Stimulated activated CD8-positive, alpha-beta memory T cell treated with anti-CD3 and anti-CD28 coated beads, Interleukin-4, amount 100 ng/mL, for 48 hours (primary cell): Measurements from ENCODE around the gene ZIM2.

Source experiments
- DNase-seq: peaks from one replicate; pipeline ENCODE4 v3.0.0-alpha.2; 2020

Gene ZIM2

DNA sequence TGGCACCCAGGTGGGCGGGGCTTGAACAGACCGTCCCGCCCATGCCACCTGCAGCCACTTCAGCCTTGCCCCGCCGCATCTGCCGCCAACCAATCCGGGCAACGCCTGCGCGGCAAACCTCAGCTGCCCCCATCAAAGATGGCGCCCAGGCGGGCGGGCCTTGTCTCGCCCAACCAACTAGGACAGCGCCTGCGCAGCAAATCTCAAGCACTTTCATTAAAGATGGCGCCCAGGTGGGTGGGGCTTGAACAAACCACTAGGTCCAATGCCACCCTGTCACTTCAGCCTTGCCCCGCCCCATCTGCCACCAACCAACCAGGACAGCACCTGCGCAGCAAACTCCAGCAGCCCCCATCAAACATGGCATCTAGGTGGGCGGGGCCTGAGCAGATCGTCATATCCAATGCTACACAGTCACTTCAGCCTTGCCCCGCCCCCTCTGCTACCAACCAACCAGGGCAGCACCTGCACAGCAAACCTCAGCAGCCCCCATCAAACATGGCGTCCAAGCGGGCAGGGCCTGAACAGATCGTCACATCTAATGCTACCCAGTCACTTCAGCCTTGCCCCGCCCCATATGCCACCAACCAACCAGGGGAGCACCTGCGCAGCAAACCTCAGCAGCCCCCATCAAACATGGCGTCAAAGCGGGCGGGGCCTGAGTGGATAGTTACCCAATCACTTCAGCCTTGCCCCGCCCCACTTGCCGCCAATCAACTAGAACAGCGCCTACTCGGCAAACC is 1.4 kb downstream of the ZIM2 start:
- peak; percentile 26 for DNase-seq

DNA sequence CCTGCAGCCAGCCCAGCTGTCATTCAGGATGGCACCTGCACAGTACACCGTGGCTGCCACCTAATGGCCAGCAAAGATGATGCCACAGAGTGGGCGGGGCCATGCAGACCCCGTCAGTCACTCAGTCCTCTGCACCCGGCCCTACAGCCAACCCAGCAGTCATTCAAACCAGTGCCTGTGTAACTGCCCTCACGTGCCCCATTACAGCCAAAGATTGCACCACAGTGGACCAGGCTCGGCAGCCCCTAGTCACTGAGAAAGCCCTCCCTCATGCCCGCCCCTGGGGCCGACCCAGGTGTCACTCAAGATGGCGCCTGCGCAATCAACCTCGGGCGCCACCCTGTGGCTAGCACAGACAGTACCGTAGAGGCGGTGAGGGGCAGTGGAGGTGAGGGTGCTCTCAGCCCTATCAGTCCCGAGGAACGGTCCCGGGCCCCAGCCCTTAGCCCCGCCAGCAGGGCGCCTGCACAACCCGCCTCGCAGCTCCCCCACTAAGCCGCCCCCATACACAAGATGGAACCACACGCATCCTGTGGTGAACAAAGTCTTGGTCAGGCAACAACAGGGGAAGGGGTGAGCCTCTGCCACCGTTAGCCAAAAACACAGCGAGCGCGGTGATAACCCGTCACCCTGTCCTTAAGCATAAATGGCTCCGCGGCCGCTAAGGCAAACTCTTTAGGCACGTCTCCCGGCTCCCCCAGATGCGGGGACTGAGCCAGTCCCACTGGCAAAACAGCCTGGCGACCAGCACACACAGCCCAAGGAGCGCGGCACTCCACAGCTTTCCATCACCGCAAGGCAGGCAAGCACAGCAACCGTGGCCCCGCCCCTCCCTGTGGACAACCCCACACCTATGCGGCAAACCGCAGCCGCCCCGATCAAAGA is 2.3 kb downstream of the ZIM2 start:
- DNase-seq = no peak

DNA sequence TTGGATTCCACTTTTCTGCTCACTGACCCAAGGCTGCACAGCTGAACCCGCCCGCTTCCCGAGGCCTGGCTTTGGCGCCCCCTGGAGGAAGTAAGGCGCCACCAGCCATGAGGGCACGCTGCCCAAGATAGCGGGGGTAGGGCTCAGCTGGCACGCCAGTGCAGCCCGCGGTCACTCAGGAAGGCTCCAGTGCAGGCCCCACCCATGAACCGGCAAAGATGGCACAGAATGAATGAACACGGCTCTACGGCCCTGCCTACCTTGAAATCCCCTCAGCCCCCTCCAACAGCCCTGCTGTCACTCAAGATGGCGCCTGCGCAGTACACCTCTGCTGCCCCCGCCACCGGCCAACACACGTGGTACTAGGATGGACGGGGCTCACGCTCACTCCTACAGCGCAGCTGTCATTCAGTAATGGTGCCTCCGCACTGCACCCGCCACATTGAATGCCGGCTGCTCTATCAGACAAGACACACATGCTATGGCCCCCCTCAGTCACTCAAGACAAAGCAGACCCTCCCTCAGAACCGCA is 3.0 kb downstream of the ZIM2 start:
- DNase-seq = no peak

DNA sequence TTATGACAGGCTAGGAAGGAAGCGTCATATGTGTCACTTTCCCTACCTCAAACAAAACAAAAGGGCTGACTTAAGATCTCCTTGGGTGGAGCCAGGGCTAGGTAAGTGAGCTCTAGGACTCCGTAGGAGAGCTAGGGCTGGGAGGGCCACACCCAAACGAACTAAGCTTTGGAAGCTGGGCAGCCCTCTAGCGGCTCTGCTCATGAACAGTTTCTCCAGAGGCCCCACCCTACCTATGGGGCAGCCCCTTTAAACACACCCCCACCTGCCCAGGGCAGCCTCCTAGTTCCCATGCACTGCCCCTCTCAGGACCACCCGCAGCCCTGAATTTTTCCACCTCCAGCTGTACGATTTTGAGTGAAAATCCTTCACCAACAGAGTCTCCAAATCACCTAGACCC is 3.5 kb downstream of the ZIM2 start:
- DNase-seq = no peak

DNA sequence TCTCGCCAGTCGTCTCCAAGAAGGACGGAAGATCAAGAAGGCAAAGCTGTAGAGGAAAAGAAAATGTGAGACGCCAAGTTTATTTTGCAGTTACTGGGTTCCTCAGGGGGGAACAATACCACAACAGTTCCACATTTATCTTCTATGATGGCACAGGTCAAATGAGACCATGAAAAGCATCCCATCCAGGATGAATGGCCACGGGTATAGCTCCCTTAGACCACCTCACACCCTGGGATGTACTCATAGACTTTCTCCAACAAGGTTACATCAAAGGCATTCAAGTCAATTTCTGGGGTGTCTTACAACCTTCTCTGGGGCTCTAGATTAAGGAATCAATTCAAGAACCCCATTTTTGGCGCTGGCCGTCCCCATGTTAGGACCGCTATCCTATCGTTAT is 4.5 kb downstream of the ZIM2 start:
- no peak for DNase-seq

DNA sequence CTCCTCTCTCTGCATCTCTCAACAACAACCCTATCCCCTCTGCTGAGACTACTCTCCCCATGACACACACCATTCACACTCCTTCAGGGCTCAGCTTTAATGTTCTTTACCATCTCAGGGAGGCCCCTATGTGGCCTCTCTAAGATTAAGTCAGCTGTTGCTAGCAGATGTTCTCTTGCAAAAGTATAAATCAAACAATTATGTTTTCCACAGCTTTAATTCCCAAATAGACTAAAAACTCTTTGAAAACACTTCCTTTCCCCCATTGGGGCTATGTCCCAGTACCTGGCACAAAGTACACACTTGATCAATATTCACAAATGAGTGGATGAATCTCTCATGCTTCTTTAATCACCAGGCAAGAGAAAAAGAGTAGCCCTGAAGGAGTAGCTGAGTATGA is 5.1 kb downstream of the ZIM2 start:
- DNase-seq = no peak

DNA sequence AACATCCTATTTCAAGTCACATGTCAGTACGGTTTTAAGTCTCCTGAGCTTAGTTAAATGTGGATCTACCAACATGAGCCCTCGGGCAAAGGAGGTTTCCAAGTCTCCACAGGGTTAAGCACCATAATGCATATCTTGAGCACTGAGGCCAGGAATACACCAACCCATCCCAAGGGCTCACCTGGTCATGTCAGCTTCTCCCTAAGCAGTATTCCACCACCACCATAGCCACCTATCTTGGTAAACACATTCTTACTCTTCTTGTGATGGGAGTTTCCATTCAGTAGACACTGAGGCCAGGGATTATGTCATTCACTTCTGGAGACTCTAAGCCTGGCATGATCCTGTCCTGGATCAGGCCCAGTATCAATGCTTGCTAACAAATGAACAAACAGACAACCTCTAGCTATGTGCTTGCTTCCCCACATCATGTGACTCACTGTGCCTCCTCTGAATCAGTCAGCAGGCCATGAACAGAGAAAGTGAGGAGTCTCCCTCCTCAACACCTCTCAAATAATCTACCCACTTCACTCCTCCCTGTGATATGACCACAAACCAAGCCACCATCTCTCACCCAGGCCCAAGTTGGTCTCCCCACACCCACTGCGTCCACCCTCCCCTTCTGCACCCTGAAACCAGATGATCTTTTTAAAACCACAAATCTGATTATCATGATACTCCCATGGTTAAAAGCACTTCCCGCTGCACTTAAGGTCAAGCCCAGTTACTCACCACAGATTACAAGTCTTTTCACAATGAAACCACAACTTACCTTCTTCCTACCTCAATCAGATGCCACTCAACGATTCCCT is 5.8 kb downstream of the ZIM2 start:
- DNase-seq = no peak

DNA sequence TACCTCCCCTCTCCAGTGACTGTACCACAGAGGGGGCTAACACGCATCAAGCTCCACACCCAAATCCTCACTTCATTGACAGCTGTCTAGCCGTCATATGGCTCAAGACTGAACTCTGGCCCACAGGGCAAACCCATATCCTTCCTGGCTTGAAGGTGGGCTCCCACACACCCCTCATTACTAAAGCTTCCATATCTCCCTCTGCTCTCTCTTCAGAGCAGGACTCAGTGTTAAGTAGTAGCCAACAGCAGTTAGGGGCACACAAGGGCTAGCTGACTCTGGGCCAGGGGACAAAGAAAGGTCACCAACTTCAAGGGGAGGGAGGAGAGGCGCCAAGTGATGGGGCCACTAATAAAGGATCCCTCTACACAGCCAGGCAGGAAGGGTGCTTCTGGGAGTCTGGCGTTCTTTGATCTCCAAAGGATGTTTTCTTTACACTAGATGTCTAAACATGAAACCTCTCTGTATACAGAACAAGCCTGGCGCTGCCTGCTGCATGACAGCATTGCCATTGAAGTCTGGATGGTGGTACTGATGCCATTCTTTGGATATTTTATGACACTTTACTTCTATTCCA is 8.1 kb downstream of the ZIM2 start:
- no peak for DNase-seq

DNA sequence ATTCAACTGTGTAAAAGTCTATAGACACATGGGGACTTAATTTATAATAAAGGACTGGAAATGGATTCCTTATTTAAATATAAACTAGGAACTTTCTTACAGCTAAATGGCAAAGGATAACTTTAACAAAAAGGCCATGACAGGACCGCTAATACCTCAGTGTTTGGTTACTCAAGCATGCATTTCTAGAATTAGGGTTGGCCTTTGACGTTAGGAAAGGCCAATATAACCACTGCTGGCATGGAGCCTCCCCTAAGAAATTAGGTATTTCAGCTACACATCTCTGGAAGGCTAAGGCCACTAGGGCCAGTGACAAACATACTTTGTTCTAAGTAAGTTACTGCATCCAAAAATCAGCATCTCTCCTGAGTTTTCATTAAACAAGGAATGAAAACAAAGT is 9.3 kb downstream of the ZIM2 start:
- no peak for DNase-seq

DNA sequence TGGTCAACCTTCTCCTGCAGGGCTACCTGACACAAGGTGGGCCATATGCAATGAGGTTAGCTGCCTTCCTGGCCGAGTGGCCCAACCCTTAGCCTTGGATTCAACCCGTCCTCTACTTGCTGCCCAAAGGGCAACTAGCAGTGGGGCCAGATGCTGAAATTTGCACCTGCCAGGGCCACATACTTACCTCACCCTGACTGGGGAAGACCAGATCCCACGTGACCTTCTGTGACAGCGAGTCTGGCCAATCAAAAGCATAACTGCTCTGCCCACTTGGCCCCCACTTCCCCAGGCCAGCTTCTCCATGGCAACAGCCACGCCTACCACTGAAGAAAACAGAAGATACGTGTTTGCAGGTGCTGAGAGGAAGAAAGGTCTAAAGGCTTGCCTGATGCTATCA is 10.9 kb downstream of the ZIM2 start:
- no peak for DNase-seq

DNA sequence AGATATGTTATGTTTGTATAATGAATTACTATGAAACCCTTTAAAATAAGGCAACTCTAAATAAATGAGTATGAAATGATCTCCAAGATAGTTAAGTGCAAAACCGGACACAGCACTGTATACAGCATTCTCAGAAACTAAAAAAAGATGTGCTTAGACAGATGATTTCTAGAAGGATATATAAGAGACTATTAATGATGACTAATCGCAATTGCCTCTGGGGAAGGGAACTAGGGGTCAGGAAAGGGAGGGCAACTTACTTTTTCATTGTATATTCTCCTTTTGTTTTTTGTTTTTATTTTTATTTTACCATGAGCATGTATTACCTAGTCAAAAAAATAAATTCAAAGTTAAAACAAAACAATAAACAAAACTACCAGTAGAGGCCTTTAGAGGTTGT is 12.8 kb downstream of the ZIM2 start:
- no peak for DNase-seq

DNA sequence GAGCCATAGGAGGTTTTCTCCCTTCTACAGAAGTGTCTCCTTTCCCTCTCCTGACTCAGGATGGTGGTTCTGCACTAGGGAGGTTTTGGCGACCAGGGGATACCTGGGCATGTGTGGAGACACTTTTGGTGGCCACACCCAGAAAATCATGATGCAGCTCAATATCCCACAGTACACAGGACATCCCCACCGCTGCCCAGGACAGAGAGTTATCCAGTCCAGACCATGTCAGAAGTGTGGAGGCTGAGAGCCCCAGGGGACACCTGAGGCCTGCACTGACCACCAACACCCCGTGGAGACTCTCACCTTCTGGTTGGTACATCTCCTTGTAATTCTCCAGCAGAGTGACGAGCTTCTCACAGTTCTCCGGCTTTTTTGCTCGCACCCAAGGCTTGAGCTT is 16.6 kb downstream of the ZIM2 start:
- no peak for DNase-seq

DNA sequence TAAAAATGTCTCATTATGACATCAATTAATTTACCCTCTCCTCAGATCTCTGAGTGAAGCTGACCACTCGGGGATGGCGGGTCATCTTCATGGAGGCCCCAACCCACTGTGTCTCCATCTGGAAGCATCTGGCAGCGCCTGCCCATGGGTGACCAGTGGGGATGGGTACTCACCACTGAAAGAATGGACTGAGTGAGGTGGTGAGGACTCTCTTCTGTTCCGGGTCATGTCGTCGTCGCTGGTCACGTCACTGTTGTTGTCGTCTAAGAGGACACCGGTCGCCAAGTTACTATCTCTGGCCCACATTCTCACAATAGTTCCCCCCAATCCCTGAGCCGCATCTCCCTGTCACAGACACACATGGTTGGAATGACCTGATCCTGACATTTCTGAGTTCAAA is 17.1 kb downstream of the ZIM2 start:
- no peak for DNase-seq

DNA sequence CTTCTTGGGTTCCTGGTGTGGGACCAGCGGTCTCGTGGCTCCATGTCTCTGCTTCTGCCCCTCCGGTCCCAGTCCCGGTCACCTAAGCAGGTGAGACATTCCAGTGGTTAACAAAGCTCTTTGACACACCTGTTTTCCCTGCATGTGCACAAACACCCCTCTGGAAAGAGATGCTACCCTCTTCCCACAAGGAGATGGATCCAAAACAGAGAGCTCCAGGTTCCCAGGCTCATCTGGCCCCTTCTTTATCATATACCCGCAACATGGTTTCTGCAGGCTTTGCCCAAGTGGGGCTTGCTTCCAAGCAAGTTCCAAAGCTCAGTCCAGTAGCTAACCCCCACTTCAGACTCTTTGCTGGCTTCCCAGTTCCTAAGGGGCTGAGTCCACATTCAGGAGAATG is 17.8 kb downstream of the ZIM2 start:
- DNase-seq = no peak

DNA sequence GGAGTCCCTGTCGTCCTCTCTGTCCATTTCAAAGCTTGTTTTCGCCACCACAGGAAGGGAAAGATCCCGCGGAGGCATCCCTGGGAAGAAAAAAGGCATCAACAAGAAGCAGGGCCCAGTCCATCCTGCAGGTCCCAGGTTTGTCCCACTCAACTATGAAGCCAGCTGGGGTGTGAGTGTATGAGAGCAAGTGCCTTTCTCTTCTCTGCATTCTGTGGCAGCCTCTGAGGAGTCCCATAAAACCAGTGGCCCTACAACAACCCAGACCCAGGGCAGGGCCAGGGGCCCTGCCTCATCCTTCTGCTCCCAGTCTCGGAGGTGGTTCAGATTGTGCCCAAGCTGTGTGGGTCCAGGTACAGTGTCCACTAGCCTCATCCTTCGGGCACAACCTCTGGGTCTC is 18.9 kb downstream of the ZIM2 start:
- no peak for DNase-seq

DNA sequence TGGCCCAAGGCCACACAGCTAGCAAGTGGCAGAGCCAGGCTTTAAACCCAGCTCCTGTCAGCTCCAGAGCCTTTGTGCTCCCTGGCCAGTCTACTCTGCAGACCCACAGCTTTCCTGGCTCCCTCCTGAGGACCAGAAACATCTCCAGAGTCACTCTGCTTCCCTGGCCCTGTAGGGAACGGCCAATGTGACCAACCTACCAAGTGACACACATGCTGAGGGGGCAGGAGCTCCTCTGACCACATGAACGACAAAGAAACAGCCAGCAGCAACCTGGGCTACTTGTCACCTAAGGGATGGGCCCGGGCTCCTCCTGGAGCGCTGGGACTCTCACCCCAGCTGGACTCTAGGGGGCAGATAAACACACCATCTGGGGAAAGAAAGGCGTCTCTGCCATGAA is 19.3 kb downstream of the ZIM2 start:
- no peak for DNase-seq

DNA sequence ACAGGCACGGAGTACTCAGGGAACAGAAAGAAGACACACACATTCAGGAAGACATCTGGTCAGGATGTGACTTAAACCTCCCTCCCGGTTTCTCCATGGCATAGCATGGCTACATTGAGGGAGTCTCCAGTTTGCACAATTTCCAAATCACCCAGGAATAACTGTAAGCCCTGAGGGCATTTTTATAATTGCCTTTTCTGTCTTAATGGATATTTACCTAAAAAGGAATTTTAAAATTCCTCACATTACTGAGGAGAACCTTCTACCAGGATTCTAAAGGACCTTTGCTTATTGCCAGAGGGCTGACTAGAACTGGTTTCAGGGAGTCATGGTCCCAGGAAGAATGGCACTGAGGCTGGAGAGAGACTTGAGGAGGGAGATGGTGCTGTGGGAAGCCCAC is 21.4 kb downstream of the ZIM2 start:
- DNase-seq = no peak

DNA sequence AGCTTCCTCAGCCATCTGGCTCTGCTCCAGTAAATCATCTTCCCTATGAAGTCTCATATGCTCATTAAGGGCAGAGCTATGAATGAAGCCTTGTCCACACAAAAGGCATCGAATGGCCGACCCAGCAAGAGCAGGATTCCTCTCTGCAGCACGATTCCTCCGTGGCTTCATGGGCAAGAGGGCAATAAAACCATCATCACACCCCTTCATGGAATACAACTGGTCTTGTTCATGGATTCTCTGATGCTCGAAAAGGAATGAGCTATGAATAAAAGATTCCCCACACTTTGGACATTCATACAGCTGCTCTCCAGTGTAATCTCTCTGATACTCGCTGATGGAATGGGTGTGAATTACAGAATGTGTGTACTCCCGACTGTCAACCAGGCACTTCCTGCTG is 25.9 kb downstream of the ZIM2 start:
- DNase-seq = no peak

DNA sequence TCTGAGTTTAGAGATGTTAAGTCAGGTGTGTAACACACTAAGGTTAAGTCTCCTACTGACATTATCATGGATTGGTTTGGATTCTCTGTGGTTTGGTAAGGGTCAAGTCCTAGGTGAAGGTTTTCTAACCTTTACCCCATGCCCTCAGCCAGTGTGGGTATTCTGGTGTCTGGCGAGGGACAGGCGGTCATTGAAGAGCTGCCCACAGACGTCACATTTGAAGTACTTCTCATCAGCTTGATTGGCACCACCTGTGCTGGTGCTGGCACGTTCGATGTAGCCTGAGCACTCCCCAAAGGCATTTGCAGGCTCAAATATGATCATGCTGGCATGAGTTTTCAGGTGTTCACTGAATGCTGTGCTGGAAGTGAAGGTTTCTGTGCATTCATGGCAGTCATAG is 27.0 kb downstream of the ZIM2 start:
- no peak for DNase-seq

DNA sequence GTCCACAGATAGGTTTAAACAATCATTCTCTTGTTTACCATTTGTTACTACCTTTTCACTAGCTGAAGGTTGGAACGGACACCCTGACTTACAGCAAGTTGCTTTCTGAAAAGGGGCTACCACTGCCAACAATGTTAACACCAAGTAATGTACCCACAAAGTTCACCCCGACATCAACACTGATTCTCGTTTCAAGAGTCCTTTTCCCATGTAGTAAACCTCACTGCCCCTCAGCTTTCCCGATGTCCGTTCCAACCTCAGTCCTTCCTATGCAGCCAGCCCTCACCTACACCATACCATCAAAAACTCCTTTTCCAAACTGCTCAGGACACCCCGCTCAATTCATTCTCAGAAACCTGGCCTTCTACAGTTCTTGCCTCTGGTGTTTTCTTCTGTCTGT is 29.0 kb downstream of the ZIM2 start:
- no peak for DNase-seq

DNA sequence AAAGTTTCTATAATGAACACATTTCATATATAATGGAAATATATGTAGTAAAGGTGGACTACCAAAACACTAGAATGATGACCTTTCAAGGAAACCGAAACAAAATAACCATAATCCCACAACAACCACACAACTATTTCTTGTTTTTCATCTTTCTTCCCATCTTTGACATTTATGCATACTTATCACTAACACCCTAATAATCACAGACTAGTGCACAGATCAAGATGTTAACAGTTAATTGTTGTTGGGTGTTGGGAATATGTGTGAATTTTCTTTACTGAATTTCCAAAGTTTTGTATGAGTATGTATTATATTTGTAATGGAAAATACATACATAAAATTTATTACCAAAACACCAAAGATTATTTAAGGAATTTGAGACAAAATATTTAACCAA is 30.3 kb downstream of the ZIM2 start:
- no peak for DNase-seq

DNA sequence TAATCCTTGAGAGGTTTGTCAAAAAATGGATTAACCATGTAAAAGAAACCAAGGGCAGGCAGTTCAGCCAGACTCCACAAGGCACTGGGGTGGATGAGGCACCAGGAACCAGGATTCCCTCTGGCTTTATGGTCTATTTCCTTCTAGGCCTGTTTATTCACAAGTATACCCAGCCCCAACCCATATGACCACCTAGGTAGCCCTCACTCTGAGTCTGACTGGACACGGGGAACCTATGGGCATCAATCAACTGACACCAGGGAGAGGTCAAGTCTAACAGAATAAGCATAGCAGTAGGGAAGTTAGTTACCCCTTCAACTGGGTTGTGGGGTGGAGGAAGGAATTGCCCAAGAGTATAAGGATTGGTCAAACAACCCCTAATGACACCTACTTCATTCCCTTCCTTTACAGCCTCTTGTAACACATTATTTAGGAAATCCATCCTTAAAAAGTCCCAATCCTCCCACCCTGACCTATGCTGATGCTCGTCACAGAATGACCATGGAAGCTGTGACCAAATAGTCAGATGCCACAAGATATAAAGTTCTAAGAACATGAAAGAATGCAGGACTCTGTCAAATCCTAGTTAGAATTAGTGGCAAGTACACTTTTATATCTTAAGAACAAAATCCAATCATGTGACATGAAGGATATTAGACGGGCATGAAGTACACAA is 31.7 kb downstream of the ZIM2 start:
- DNase-seq = no peak
